Neural cell (in vitro differentiated cells): Measurements from ENCODE around the gene TBX20. TPM values are rescaled to one million over a fixed set of nuclear protein-coding genes. Genes with fewer than 3 reads are reported as not detected.
"Not testable (repeated sequence)": the region's sequence is repeated elsewhere in the genome, so short reads cannot be mapped to it uniquely, and the experiment has no call there.

Experiments used
- H2AFZ ChIP-seq: fragments of 200-600, 300-800 bp; sonication (generic), shearing (Covaris generic); 2 replicates; pipeline ENCODE4 v1.6.0; 2014; ENCODE audit warnings: low read depth, mild to moderate bottlenecking, antibody characterized with exemption, low read length, moderate library complexity
- H3F3A ChIP-seq: fragments of 200-600 bp; shearing (Covaris generic); 2 replicates; pipeline ENCODE4 v1.6.1; 2016; ENCODE audit warnings: mild to moderate bottlenecking, moderate library complexity, mixed read lengths, antibody characterized with exemption, low read length; ENCODE audit not compliant: insufficient read depth, poor library complexity, severe bottlenecking
- H3K27ac ChIP-seq: fragments of 200-600, 300-800 bp; sonication (generic), shearing (Covaris generic); 2 replicates; pipeline ENCODE4 v1.5.1; 2014; ENCODE audit warnings: mild to moderate bottlenecking, low read length, moderate library complexity
- H3K27me3 ChIP-seq: fragments of 300-800, 200-600 bp; sonication (generic), shearing (Covaris generic); 2 replicates; pipeline ENCODE4 v1.6.0; 2014; ENCODE audit warnings: mild to moderate bottlenecking, low read depth, low read length, moderate library complexity; ENCODE audit not compliant: insufficient read depth
- H3K36me3 ChIP-seq: fragments of 300-800, 200-600 bp; sonication (generic), shearing (Covaris generic); 2 replicates; pipeline ENCODE4 v1.5.1; 2014; ENCODE audit warnings: mild to moderate bottlenecking, antibody characterized with exemption, low read length, moderate library complexity; ENCODE audit not compliant: insufficient read depth
- H3K4me2 ChIP-seq: fragments of 300-800, 200-600 bp; sonication (generic), shearing (Covaris generic); 2 replicates; pipeline ENCODE4 v1.6.0; 2014; ENCODE audit warnings: mild to moderate bottlenecking, low read length
- H3K4me3 ChIP-seq: fragments of 300-800, 200-600 bp; sonication (generic), shearing (Covaris generic); 2 replicates; pipeline ENCODE4 v1.5.1; 2014; ENCODE audit warnings: mild to moderate bottlenecking, low read length, moderate library complexity
- H3K79me2 ChIP-seq: fragments of 200-600 bp; shearing (Covaris generic); replicated peaks from 2 replicates; pipeline ENCODE4 v1.6.0; 2014; ENCODE audit warnings: mild to moderate bottlenecking, low read length, moderate library complexity; ENCODE audit not compliant: insufficient read depth
- H3K9ac ChIP-seq: fragments of 300-800, 200-600 bp; sonication (generic), shearing (Covaris generic); 2 replicates; pipeline ENCODE4 v1.6.1; 2016; ENCODE audit warnings: mild to moderate bottlenecking, low read length, mixed read lengths
- H3K9me2 ChIP-seq: fragments of 200-600 bp; shearing (Covaris generic); 2 replicates; pipeline ENCODE4 v1.6.1; 2016; ENCODE audit warnings: mild to moderate bottlenecking, low read length, mixed read lengths; ENCODE audit not compliant: insufficient read depth
- H3K9me3 ChIP-seq: fragments of 200-600, 300-800 bp; sonication (generic), shearing (Covaris generic); 2 replicates; pipeline ENCODE4 v1.6.1; 2016; ENCODE audit warnings: mild to moderate bottlenecking, mixed run types, low read length, moderate library complexity, mixed read lengths
- H4K20me1 ChIP-seq: fragments of 200-600 bp; shearing (Covaris generic); 2 replicates; pipeline ENCODE4 v1.6.1; 2016; ENCODE audit warnings: mild to moderate bottlenecking, mixed run types; ENCODE audit not compliant: insufficient read depth
- polyA plus RNA-seq: library from polyadenylated mRNA; depleted of rRNA; stranded (reverse); fragments of >200 nt; gene quantifications from 2 replicates; pipeline ENCODE4 v1.2.3, GENCODE V29; 2014

The TBX20 gene
- polyA plus RNA-seq, 1 donor from 2014 or later: not detected

- H3K9ac ChIP-seq, H3K4me3 ChIP-seq, H3K36me3 ChIP-seq, H3K27me3 ChIP-seq, H3K4me2 ChIP-seq, H3K9me2 ChIP-seq, H3F3A ChIP-seq, H2AFZ ChIP-seq, H3K79me2 ChIP-seq, H4K20me1 ChIP-seq, H3K27ac ChIP-seq, H3K9me3 ChIP-seq: not testable (repeated sequence)
Observed at GRCh38 chr7:35167158-35167557, 86.7 kb downstream of the TBX20 start.

- not testable (repeated sequence) for H3K4me3 ChIP-seq, H4K20me1 ChIP-seq, H3K4me2 ChIP-seq, H3K79me2 ChIP-seq, H3K9ac ChIP-seq, H3K36me3 ChIP-seq, H3K27me3 ChIP-seq, H2AFZ ChIP-seq, H3K9me3 ChIP-seq, H3K27ac ChIP-seq, H3F3A ChIP-seq, H3K9me2 ChIP-seq
Observed at GRCh38 chr7:35161059-35161740, 92.7 kb downstream of the TBX20 start.

Other genes with a start within 250 kb of the TBX20 start
- gene DPY19L1, start 216.6 kb downstream of the TBX20 start, polyA plus RNA-seq: 3.5 and 6.3 TPM in 2 replicates